IMR-90 (cell line): ENCODE results near the gene PMEPA1.

Source experiments
- BHLHE40 ChIP-seq: fragments of 150-350 bp; IDR thresholded peaks from 2 replicates; pipeline ENCODE4 v1.6.1; 2016; ENCODE audit warnings: mild to moderate bottlenecking, low read depth, low read length
- CEBPB ChIP-seq: IDR thresholded peaks from 2 replicates; pipeline ENCODE4 v1.6.1; 2012; ENCODE audit warnings: low read depth, low read length, improper control_type of control experiment
- CHD1 ChIP-seq: IDR thresholded peaks from 2 replicates; pipeline ENCODE4 v1.6.1; 2012; ENCODE audit warnings: low read depth, low read length, improper control_type of control experiment
- CTCF ChIP-seq: conservative IDR thresholded peaks from 2 replicates; pipeline ENCODE4 v1.5.1; 2012; ENCODE audit warnings: mild to moderate bottlenecking, low read depth, low read length, improper control_type of control experiment
- ELK1 ChIP-seq: fragments of 150-350 bp; IDR thresholded peaks from 2 replicates; pipeline ENCODE4 v1.6.1; 2016; ENCODE audit warnings: low read depth, mild to moderate bottlenecking, low read length, moderate library complexity, borderline replicate concordance
- FOS ChIP-seq: fragments of 150-350 bp; IDR thresholded peaks from 2 replicates; pipeline ENCODE4 v1.6.1; 2016; ENCODE audit warnings: low read depth, low read length
- MAFK ChIP-seq: IDR thresholded peaks from 2 replicates; pipeline ENCODE4 v1.6.1; 2012; ENCODE audit warnings: low read depth, low read length, improper control_type of control experiment
- MXI1 ChIP-seq: IDR thresholded peaks from 2 replicates; pipeline ENCODE4 v1.6.1; 2012; ENCODE audit warnings: low read depth, mild to moderate bottlenecking, low read length, moderate library complexity, borderline replicate concordance
- NFE2L2 ChIP-seq: fragments of 150-350 bp; IDR thresholded peaks from 2 replicates; pipeline ENCODE4 v1.6.1; 2016; ENCODE audit warnings: low read depth, mild to moderate bottlenecking, low read length
- POLR2A ChIP-seq: IDR thresholded peaks from 2 replicates; pipeline ENCODE4 v1.6.1; 2012; ENCODE audit warnings: mild to moderate bottlenecking, low read depth, low read length
- RAD21 ChIP-seq: IDR thresholded peaks from 2 replicates; pipeline ENCODE4 v1.6.1; 2012; ENCODE audit warnings: low read length, improper control_type of control experiment
- RCOR1 ChIP-seq: IDR thresholded peaks from 2 replicates; pipeline ENCODE4 v1.6.1; 2012; ENCODE audit warnings: mild to moderate bottlenecking, low read length, improper control_type of control experiment; ENCODE audit not compliant: insufficient replicate concordance
- SMC3 ChIP-seq: fragments of 150-350 bp; IDR thresholded peaks from 2 replicates; pipeline ENCODE4 v1.6.1; 2016; ENCODE audit warnings: low read depth, mild to moderate bottlenecking, antibody characterized with exemption, low read length, moderate library complexity

- TF ChIP-seq MAFK (no peak), RAD21 (no peak), CTCF (no peak), CEBPB (no peak), MXI1 (no peak), POLR2A (no peak), SMC3 (no peak), BHLHE40 (no peak), CHD1 (no peak), ELK1 (no peak), FOS (no peak), NFE2L2 (no peak), RCOR1 (no peak)
Measured at GRCh38 chr20:57647006-57647932, 62.5 kb downstream of the PMEPA1 start.
